Lower lobe of right lung (tissue), 2 donors: ENCODE measurements around the gene MRGPRD. TPM values are rescaled to one million over a fixed set of nuclear protein-coding genes. Genes with fewer than 3 reads are reported as not detected.

Experiments
- ATAC-seq, 2 donors: fragments of 200-7000 bp; cut with Tn5 transposase; one replicate each; pipeline ENCODE4 v1.9.1; 2020 to 2022; ENCODE audit warnings: mild to moderate bottlenecking in 2 of 2, moderate library complexity in 2 of 2
- DNase-seq: peaks from one replicate; pipeline ENCODE4 v3.0.0-alpha.2; 2020
- H3K27ac ChIP-seq: fragments of 200-600 bp; one replicate; pipeline ENCODE4 v1.8.0; 2022
- H3K27me3 ChIP-seq: fragments of 200-600 bp; one replicate; pipeline ENCODE4 v1.8.0; 2022; ENCODE audit warnings: low read depth
- H3K36me3 ChIP-seq: fragments of 200-600 bp; one replicate; pipeline ENCODE4 v1.8.0; 2022; ENCODE audit warnings: mild to moderate bottlenecking
- H3K4me1 ChIP-seq: fragments of 200-600 bp; one replicate; pipeline ENCODE4 v1.8.0; 2022
- H3K4me3 ChIP-seq: fragments of 200-600 bp; one replicate; pipeline ENCODE4 v1.8.0; 2022; ENCODE audit warnings: mild to moderate bottlenecking
- H3K9me3 ChIP-seq: fragments of 200-600 bp; one replicate; pipeline ENCODE4 v1.8.0; 2022
- intact Hi-C: fragments of 100-400 bp; cut with DNase I; formaldehyde crosslinking; loops from one replicate; pipeline ENCODE4 v1.11.0; 2022
- total RNA-seq: library from RNA; stranded (reverse); fragmentation: NEBNext Ultra II Directional; extraction: Animal tissue kit (Norgen Biotek cat#: 25700); gene quantifications from one replicate; pipeline ENCODE4 v1.2.1, GENCODE V29; 2021
- TF ChIP-seq, protein P1 (sequence below): fragments of 200-600 bp; IDR thresholded peaks from one replicate; pipeline ENCODE4 v1.8.0; 2022; ENCODE audit warnings: antibody characterized with exemption, mild to moderate bottlenecking
- donor health status: DM: no; HTN: yes; CAD: no; lungs with severe emphysema.

The MRGPRD gene
- total RNA-seq, 1 donor from 2014 or later, result not detected

DNA sequence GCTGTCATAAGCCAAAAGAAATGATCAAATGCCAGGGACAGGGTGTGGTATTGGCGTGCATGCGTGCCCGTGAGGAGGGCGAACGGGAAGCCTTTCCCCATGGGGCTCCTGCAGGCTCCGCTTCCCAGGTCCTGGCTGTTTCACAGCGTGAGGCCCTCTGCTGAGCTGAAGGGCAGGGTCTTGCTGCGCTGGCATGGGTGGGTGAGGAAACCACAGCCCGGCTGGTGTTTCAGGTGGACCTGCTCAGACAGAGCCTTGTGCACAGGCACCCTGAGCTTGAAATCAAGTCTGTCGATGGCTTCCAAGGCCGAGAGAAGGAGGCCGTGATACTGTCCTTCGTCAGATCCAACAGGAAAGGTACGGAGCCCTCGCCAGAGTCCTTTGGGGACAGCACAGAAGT is 45.7 kb downstream of the MRGPRD start:
- TF ChIP-seq, protein P1, sequence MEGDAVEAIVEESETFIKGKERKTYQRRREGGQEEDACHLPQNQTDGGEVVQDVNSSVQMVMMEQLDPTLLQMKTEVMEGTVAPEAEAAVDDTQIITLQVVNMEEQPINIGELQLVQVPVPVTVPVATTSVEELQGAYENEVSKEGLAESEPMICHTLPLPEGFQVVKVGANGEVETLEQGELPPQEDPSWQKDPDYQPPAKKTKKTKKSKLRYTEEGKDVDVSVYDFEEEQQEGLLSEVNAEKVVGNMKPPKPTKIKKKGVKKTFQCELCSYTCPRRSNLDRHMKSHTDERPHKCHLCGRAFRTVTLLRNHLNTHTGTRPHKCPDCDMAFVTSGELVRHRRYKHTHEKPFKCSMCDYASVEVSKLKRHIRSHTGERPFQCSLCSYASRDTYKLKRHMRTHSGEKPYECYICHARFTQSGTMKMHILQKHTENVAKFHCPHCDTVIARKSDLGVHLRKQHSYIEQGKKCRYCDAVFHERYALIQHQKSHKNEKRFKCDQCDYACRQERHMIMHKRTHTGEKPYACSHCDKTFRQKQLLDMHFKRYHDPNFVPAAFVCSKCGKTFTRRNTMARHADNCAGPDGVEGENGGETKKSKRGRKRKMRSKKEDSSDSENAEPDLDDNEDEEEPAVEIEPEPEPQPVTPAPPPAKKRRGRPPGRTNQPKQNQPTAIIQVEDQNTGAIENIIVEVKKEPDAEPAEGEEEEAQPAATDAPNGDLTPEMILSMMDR, result no peak
- DNase-seq, result no peak

DNA sequence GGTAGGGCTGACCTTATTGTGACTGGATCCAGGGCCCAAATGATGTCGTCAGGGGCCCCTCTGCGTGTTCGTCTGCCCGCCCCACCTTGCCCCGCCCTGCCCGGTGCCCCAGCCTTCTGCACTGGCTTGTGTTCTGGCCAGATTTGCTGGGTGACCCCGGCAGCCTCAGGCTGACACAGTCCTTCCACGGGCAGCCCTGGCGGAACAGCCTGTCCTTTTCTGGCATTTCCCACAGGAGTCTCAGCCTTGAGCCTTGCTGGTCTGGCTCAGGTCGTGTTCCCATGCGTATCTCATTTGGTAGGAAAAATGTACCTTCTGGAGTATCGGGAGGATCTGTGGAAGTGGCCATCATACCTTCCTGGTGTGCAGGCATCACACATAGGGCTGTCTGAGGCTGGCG is 46.1 kb downstream of the MRGPRD start:
- no peak for DNase-seq
- intact Hi-C loops, result no loop called here
- no peaks in the 10 kb centered on the region for H3K4me1 ChIP-seq
- peaks cover 89% of the 10 kb centered on the region for H3K36me3 ChIP-seq
- ATAC-seq, result no peak
- H3K27me3 ChIP-seq, result no peaks in the 10 kb centered on the region
- TF ChIP-seq, protein P1, result no peak
- no peak overlapping the region for H3K27ac ChIP-seq
- H3K9me3 ChIP-seq, result no peaks in the 10 kb centered on the region
- H3K4me3 ChIP-seq, result no peak overlapping the region

More for the DNA sequence above, 45.7 kb downstream of the MRGPRD start:
- Histone ChIP-seq H3K27me3 (no peaks in the 10 kb centered on the region), H3K4me1 (no peaks in the 10 kb centered on the region), H3K4me3 (no peak overlapping the region), H3K27ac (no peak overlapping the region), H3K36me3 (peaks cover 89% of the 10 kb centered on the region), H3K9me3 (no peaks in the 10 kb centered on the region)
- ATAC-seq, result no peak
- intact Hi-C loops, result no loop called here

DNA sequence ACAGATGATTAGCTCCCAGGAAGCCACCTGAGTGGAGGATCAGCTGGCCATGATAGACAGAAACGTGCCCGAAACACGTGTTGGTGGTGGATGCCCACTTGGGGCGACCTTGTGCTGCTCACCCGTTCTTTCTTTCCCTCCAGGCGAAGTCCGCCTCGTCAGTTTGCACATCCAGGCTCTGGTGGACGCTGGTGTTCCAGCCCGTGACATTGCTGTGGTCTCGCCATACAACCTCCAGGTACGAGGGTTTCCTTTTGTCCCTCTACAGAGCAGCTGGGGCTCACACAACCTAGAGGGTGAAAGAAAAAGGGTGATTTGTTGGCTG is 46.5 kb downstream of the MRGPRD start:
- intact Hi-C loops, result no loop called here
- Histone ChIP-seq H3K36me3 (peaks cover 89% of the 10 kb centered on the region), H3K4me3 (no peak overlapping the region), H3K4me1 (no peaks in the 10 kb centered on the region), H3K9me3 (no peaks in the 10 kb centered on the region), H3K27ac (no peak overlapping the region), H3K27me3 (no peaks in the 10 kb centered on the region)
- TF ChIP-seq, protein P1, result no peak
- DNase-seq, result no peak
- no peak for ATAC-seq

DNA sequence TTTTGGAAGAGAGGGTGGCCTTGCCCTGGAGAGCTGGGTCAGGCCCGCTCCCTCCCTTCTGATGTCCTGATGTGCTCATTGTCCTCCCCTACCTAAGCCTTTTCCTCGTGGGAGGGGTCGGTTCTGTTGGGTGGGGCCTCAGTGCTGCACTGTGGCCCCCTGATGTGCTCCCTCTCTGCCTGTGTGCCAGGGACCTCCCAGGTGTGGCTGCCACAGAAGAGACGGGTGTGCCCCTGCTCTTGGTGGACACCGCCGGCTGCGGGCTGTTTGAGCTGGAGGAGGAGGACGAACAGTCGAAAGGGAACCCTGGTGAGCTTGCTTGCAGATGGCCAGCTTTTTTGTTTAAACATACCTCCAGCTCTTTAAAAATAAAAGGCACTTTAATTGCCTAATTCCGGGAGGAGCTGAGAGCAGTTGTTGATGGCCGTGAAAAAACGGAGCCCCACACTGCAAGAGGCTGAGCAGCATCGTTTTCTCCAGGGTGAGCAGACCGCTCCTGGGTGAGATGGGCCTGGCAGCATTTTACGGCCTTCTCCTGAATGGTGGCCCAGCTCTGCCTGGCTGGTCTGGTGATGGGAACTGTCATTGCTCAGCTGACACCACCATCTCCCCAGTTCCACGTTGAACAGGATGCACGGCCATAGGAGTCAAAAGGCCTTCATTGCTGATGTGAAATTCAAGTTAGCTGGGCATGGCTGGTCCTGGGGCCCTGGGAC is 47.0 kb downstream of the MRGPRD start:
- ATAC-seq (no peak), DNase-seq (no peak)
- H3K27ac ChIP-seq, result no peak overlapping the region
- no peaks in the 10 kb centered on the region for H3K9me3 ChIP-seq
- intact Hi-C loops, result no loop called here
- H3K36me3 ChIP-seq, result peaks cover 89% of the 10 kb centered on the region
- H3K4me3 ChIP-seq, result no peak overlapping the region
- H3K4me1 ChIP-seq, result no peaks in the 10 kb centered on the region
- H3K27me3 ChIP-seq, result no peaks in the 10 kb centered on the region
- TF ChIP-seq, protein P1, result no peak

DNA sequence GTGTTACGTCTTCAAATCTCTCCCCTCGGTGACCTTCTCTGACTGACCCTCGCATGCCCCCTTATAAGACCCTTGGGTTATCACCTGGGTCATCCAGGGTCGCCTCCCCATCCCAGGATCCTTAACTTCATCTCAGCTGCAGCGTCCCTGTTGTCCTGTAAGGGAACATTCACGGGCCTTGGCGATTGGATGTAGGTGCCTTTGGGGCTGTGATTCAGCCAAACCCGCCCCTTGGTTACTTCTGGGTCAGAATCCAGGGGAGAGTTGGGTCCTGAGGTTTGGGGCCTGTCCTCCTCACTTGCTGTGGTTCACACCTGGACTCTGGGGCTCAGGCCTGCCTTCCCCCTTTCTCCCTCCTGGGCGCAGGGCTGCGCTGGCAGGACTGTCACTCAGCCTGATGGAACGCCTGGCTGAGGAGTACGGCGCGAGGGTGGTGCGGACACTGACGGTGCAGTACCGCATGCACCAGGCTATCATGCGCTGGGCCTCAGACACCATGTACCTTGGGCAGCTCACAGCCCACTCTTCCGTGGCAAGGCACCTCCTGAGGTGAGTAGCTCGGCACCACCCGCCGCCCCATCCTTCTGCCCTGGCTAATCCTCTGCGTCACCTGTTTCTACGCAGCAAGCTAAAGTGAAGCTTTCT is 47.7 kb downstream of the MRGPRD start:
- no peak for ATAC-seq
- Histone ChIP-seq H3K27ac (no peak overlapping the region), H3K36me3 (peaks cover 89% of the 10 kb centered on the region)

More for the DNA sequence above, 47.7 kb downstream of the MRGPRD start:
- no peak for DNase-seq
- intact Hi-C loops, result no loop called here
- peaks cover 6% of the 10 kb centered on the region for H3K4me1 ChIP-seq
- no peaks in the 10 kb centered on the region for H3K9me3 ChIP-seq
- no peak overlapping the region for H3K4me3 ChIP-seq
- TF ChIP-seq, protein P1, result no peak
- H3K27me3 ChIP-seq, result no peaks in the 10 kb centered on the region
